Lower leg skin (tissue), 3 donors: ENCODE results near the gene RBM47.

Experiments
- POLR2A ChIP-seq, 2 donors: fragments of 450-650 bp; IDR thresholded peaks; one replicate each; pipeline ENCODE4 v1.6.1; 2016 to 2017; ENCODE audit warnings: antibody characterized with exemption in 2 of 2, mild to moderate bottlenecking in 1 of 2, moderate library complexity in 1 of 2
- TF ChIP-seq, protein P1 (sequence below), 3 donors: fragments of 450-650 bp; IDR thresholded peaks; one replicate each; pipeline ENCODE4 v1.5.1; 2016; ENCODE audit warnings: antibody characterized with exemption in 3 of 3, mild to moderate bottlenecking in 3 of 3, moderate library complexity in 2 of 3

DNA sequence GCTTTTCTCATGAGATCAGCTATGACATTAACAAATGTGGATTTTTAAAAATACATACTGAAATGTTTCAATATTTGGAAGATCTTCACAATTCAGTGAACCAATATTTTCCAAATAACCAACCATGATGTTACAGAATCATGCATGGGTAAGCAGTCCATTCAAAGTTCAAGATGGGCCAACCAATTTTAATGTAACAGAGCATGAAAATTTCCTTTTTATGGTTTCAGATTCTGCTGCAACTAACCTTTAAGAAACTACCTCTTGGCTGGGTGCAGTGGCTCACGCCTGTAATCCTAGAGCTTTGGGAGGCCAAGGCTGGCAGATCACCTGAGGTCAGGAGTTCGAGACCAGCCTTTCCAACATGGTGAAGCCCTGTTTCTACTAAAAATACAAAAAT lies 107.7 kb downstream of the RBM47 start:
- TF ChIP-seq, protein P1, sequence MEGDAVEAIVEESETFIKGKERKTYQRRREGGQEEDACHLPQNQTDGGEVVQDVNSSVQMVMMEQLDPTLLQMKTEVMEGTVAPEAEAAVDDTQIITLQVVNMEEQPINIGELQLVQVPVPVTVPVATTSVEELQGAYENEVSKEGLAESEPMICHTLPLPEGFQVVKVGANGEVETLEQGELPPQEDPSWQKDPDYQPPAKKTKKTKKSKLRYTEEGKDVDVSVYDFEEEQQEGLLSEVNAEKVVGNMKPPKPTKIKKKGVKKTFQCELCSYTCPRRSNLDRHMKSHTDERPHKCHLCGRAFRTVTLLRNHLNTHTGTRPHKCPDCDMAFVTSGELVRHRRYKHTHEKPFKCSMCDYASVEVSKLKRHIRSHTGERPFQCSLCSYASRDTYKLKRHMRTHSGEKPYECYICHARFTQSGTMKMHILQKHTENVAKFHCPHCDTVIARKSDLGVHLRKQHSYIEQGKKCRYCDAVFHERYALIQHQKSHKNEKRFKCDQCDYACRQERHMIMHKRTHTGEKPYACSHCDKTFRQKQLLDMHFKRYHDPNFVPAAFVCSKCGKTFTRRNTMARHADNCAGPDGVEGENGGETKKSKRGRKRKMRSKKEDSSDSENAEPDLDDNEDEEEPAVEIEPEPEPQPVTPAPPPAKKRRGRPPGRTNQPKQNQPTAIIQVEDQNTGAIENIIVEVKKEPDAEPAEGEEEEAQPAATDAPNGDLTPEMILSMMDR (IDR thresholded peaks at IDR 0.05) = no peak
- no peak for TF ChIP-seq POLR2A (IDR thresholded peaks at IDR 0.05)
